ENCODE measurements around the gene TENT4A.
"Not testable (repeated sequence)": the region's sequence is repeated elsewhere in the genome, so short reads cannot be mapped to it uniquely, and the experiment has no call there.

TENT4A gene

GRCh38 chr5:6713274-6714225, at the start of gene TENT4A:
Gene TENT4A (plus strand): TSS chr5:6713432. CDS start chr5:6713984, 552 bp downstream.
- no peak for DNase-seq (ENCODE audit: low read depth)
- TF ChIP-seq CTCF (conservative IDR thresholded peaks at IDR 0.05; ENCODE audit: low read depth, low read length): no peak
- H3K4me3 ChIP-seq (ENCODE audit: low read length): peak within 1 kb of the TSS; percentile 65

- no peak for DNase-seq (ENCODE audit: low read depth)
- no peak overlapping the region for H3K4me3 ChIP-seq (ENCODE audit: low read length)
- TF ChIP-seq CTCF (conservative IDR thresholded peaks at IDR 0.05; ENCODE audit: low read depth, low read length): no peak
Observed at GRCh38 chr5:6666762-6667161, 46.5 kb upstream of the TENT4A start.

GRCh38 chr5:6667648-6668047, 45.6 kb upstream of the TENT4A start:
- DNase-seq (ENCODE audit: low read depth): no peak
- no peak for TF ChIP-seq CTCF (conservative IDR thresholded peaks at IDR 0.05; ENCODE audit: low read depth, low read length)
- H3K4me3 ChIP-seq (ENCODE audit: low read length): no peak overlapping the region

- not testable (repeated sequence) for DNase-seq (ENCODE audit: low read depth); H3K4me3 ChIP-seq (ENCODE audit: low read length)
Observed at GRCh38 chr5:6668717-6669116, 44.5 kb upstream of the TENT4A start.

- no peak overlapping the region for H3K4me3 ChIP-seq (ENCODE audit: low read length)
- TF ChIP-seq CTCF (conservative IDR thresholded peaks at IDR 0.05; ENCODE audit: low read depth, low read length): no peak
- no peak for DNase-seq (ENCODE audit: low read depth)
Observed at GRCh38 chr5:6673031-6673430, 40.2 kb upstream of the TENT4A start.

- no peak for DNase-seq (ENCODE audit: low read depth)
- no peak for TF ChIP-seq CTCF (conservative IDR thresholded peaks at IDR 0.05; ENCODE audit: low read depth, low read length)
Observed at GRCh38 chr5:6673963-6674362, 39.3 kb upstream of the TENT4A start.

GRCh38 chr5:6674421-6674820, 38.8 kb upstream of the TENT4A start:
- DNase-seq (ENCODE audit: low read depth): no peak
- H3K4me3 ChIP-seq (ENCODE audit: low read length): no peak overlapping the region
- no peak for TF ChIP-seq CTCF (conservative IDR thresholded peaks at IDR 0.05; ENCODE audit: low read depth, low read length)

More at GRCh38 chr5:6673963-6674362, 39.3 kb upstream of the TENT4A start:
- no peak overlapping the region for H3K4me3 ChIP-seq (ENCODE audit: low read length)
